HEK293 (cell line): ENCODE data around the gene RPS15.

Experiments used
- CTCF ChIA-PET: fragments of 350-600 bp; formaldehyde crosslinking; extraction: SDS; loops from one replicate; lab custom pipeline; 2021; ENCODE audit warnings: antibody characterized with exemption; lab: Yijun Ruan, JAX
- POLR2A ChIA-PET: fragments of 300-600 bp; formaldehyde crosslinking; extraction: SDS; loops from one replicate; lab custom pipeline; 2020; ENCODE audit warnings: antibody characterized with exemption, inconsistent platforms; lab: Yijun Ruan, JAX
- H3K27ac ChIP-seq: fragments of 200-500 bp; sonication (Bioruptor generic); 2 replicates; pipeline ENCODE4 v1.5.1; 2014; ENCODE audit warnings: low read depth, low read length, control low read depth, inconsistent platforms; ENCODE audit errors: extremely low read depth
- H3K36me3 ChIP-seq, 2 experiments: fragments of 200-500 bp in 1 of 2; sonication (Bioruptor generic) in 1 of 2; 1 replicate in 1 of 2; 2 replicates in 1 of 2; pipeline ENCODE4 v1.5.1; 2014 to 2017; ENCODE audit warnings: inconsistent platforms in 2 of 2, low read length in 2 of 2; ENCODE audit not compliant: control insufficient read depth in 2 of 2, insufficient read depth in 1 of 2
- H3K4me1 ChIP-seq: fragments of 200-500 bp; sonication (Bioruptor generic); 2 replicates; pipeline ENCODE4 v1.5.1; 2014; ENCODE audit warnings: mild to moderate bottlenecking, low read length, inconsistent platforms; ENCODE audit not compliant: control insufficient read depth, insufficient read depth
- H3K4me3 ChIP-seq: 2 replicates; pipeline ENCODE4 v1.5.1; 2011; ENCODE audit warnings: low read depth, mild to moderate bottlenecking, control low read depth, low read length, moderate library complexity
- H3K9me3 ChIP-seq: fragments of 200-500 bp; sonication (Bioruptor generic); 2 replicates; pipeline ENCODE4 v1.5.1; 2014; ENCODE audit warnings: low read depth, low read length, inconsistent platforms; ENCODE audit not compliant: control insufficient read depth, insufficient read depth
- EGR2 ChIP-seq: fragments of 450-650 bp; formaldehyde crosslinking; IDR thresholded peaks from 2 replicates; pipeline ENCODE4 v1.5.1; 2016; ENCODE audit warnings: low read depth, missing biosample characterization, missing genetic modification characterization
- OSR2 ChIP-seq: fragments of 450-650 bp; formaldehyde crosslinking; IDR thresholded peaks from 2 replicates; pipeline ENCODE4 v1.5.1; 2016; ENCODE audit warnings: missing biosample characterization, missing genetic modification characterization
- PRDM10 ChIP-seq: fragments of 450-650 bp; formaldehyde crosslinking; IDR thresholded peaks from 2 replicates; pipeline ENCODE4 v1.5.1; 2016; ENCODE audit warnings: missing biosample characterization, missing genetic modification characterization
- SP2 ChIP-seq: fragments of 450-650 bp; formaldehyde crosslinking; IDR thresholded peaks from 2 replicates; pipeline ENCODE4 v1.5.1; 2016; ENCODE audit warnings: missing biosample characterization, missing genetic modification characterization
- ZBTB11 ChIP-seq: fragments of 450-650 bp; formaldehyde crosslinking; conservative IDR thresholded peaks from 2 replicates; pipeline ENCODE4 v1.5.1; 2016; ENCODE audit warnings: low read depth, missing biosample characterization, missing genetic modification characterization
- ZBTB6 ChIP-seq: fragments of 450-650 bp; formaldehyde crosslinking; IDR thresholded peaks from 2 replicates; pipeline ENCODE4 v1.5.1; 2017; ENCODE audit warnings: missing biosample characterization, missing genetic modification characterization
- ZFHX2 ChIP-seq: fragments of 450-650 bp; formaldehyde crosslinking; conservative IDR thresholded peaks from 2 replicates; pipeline ENCODE4 v1.5.1; 2016; ENCODE audit warnings: missing biosample characterization, missing genetic modification characterization
- ZNF169 ChIP-seq: fragments of 450-650 bp; formaldehyde crosslinking; IDR thresholded peaks from 2 replicates; pipeline ENCODE4 v1.5.1; 2016; ENCODE audit warnings: missing biosample characterization, missing genetic modification characterization
- ZNF311 ChIP-seq: fragments of 450-650 bp; formaldehyde crosslinking; IDR thresholded peaks from 2 replicates; pipeline ENCODE4 v1.5.1; 2017; ENCODE audit warnings: missing biosample characterization, missing genetic modification characterization, borderline replicate concordance
- ZNF473 ChIP-seq: fragments of 450-650 bp; formaldehyde crosslinking; IDR thresholded peaks from 2 replicates; pipeline ENCODE4 v1.5.1; 2017; ENCODE audit warnings: missing biosample characterization, missing genetic modification characterization
- ZNF513 ChIP-seq: fragments of 450-650 bp; IDR thresholded peaks from 2 replicates; pipeline ENCODE4 v1.5.1; 2018; ENCODE audit warnings: missing biosample characterization, missing genetic modification characterization
- ZNF596 ChIP-seq: fragments of 450-650 bp; IDR thresholded peaks from 2 replicates; pipeline ENCODE4 v1.5.0; 2018; ENCODE audit warnings: missing biosample characterization, mild to moderate bottlenecking, missing genetic modification characterization, moderate library complexity
- ZNF843 ChIP-seq: fragments of 450-650 bp; formaldehyde crosslinking; IDR thresholded peaks from 2 replicates; pipeline ENCODE4 v1.5.1; 2016; ENCODE audit warnings: missing biosample characterization, missing genetic modification characterization

Gene RPS15

GRCh38 chr19:1445932-1446712 is 7.9 kb downstream of the RPS15 start:
- ChIA-PET CTCF (interaction anchor here (0.6 to 3.2 kb wide), 8 partner anchors 9 to 290 kb away, joined by 3 to 21 read pairs (median 4); no protein-coding TSS in a partner anchor), POLR2A (interaction anchor here (0.5 to 2.4 kb wide), 4 partner anchors 20 to 330 kb away, joined by 3 to 7 read pairs (median 4); partner anchors contain the start of gene REEP6)
- H3K4me3 ChIP-seq, result peak overlapping the region; percentile 39
- peaks cover 10% of the 10 kb centered on the region; the same call in 1 of the 2 replicates for H3K4me1 ChIP-seq
- TF ChIP-seq ZBTB6 (tag by site-specific recombination) (peak; percentile 70; the same call in 1 of the 2 replicates), PRDM10 (tag by site-specific recombination) (no peak), ZNF843 (tag by site-specific recombination) (no peak), ZNF596 (tag by site-specific recombination) (0 out of 2 replicates have a peak, but pooled peaks have one; percentile 4), ZFHX2 (tag by site-specific recombination) (peak; percentile 41), ZNF473 (tag by site-specific recombination) (no peak), ZNF311 (tag by site-specific recombination) (no peak), ZBTB11 (tag by site-specific recombination) (no peak), SP2 (tag by site-specific recombination) (peak; percentile 25; the same call in 1 of the 2 replicates), OSR2 (no peak), ZNF169 (tag by site-specific recombination) (no peak), EGR2 (tag by site-specific recombination) (0 out of 2 replicates have a peak, but pooled peaks have one; percentile 23), ZNF513 (tag by site-specific recombination) (no peak)
- peaks cover 6 to 17% of the 10 kb centered on the region in 2 experiments; a peak in 2 of 3 replicates for H3K36me3 ChIP-seq
- no peak overlapping the region for H3K27ac ChIP-seq
- H3K9me3 ChIP-seq, result no peaks in the 10 kb centered on the region
